HL-60/S4 (cell line): Measurements from ENCODE around the gene PRCC.
"Not testable (repeated sequence)": the region's sequence is repeated elsewhere in the genome, so short reads cannot be mapped to it uniquely, and the experiment has no call there.

ENCODE experiments used
- in situ Hi-C: fragments of 300-500 bp; cut with MboI; formaldehyde crosslinking; loops from 2 replicates; pipeline ENCODE4 v1.14.3; 2022; ENCODE audit warnings: low sequenced_read_pairs

Gene PRCC

DNA sequence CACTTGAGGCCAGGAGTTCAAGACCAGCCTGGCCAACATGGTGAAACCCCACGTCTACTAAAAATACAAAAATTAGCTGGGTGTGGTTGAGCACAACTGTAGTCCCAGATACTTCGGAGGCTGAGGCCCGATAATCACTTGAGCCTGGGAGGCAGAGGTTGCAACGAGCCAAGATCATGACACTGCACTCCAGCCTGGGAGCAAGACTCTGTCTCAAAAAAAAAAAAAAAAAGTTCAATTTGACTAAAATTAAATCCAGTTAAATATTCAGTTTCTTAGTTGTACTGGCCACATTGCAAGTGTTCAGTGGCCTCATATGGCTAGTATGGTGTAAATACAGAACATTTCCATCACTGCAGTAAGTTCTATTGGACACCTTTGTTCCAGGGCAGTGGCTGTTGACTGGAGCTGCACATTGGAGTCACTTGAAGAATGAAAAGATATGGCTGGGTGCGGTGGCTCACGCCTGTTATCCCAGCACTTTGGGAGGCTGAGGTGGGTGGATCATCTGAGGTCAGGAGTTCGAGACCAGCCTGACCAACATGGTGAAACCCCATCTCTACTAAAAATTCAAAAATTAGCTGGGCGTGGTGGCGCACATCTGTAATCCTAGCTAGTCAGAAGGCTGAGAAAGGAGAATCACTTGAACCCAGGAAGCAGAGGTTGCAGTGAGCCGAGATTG is 9.6 kb upstream of the PRCC start:
- in situ Hi-C loops = not testable (repeated sequence)

DNA sequence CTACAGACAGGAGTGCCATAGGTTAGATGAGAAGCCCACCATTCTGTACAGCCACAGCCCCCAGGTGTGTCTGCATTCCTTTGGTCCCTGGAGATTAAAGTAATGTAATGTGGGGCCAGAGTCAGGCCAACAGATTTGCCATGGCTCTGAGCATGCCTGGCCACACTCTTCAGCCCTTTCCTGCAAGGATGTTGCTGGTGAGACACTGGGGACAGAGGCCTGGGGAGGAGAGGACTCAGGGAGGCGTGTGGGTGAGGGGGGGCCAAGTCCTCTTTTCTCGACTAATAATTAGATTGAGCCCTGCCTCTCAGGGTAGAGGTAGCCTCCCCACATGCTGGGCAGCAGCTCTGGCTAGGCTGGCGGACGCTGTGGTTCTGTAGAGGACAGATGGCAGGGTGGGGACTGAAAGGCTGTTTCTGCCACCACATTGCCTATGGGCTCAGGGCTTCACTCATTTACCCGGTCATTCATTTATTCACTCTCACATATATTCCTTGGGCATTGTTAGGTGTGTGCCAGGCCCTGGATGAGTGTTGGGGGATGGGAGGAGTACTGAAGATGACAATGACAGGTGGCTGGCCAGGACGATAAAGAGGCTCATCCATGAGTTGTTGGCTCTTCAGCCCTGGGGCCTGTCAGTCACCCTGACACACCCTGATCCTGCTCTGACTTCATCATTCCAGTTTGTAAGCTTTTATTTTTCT is 7.1 kb upstream of the PRCC start:
- in situ Hi-C loops = no loop called here

DNA sequence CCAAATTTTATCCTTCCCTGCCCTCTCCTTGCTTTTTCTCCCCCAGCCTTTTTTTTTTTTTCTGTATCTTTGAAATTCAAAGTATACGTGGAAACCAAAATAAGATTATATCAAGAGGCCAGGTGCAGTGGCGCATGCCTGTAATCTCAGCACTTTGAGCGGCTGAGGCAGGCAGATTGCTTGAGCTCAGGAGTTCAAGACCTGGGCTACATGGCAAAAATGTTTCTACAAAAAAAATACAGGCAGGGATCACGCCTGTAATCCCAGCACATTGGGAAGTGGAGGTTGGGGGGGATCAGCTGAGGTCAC is 6.6 kb upstream of the PRCC start:
- in situ Hi-C loops = no loop called here

DNA sequence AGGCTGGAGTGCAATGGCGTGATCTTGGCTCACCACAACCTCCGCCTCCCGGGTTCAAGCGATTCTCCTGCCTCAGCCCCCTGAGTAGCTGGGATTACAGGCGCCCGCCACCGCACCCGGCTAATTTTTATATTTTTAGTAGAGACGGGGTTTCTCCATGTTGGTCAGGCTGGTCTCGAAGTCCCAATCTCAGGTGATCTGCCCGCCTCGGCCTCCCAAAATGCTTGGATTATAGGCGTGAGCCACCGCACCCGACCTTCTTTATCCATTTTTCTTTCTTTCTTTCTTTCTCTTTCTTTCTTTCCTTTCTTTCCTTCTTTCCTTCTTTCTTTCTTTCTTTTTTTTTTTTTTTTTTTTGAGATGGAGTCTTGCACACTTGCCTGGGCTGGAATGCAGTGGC is 2.2 kb upstream of the PRCC start:
- in situ Hi-C loops = not testable (repeated sequence)

DNA sequence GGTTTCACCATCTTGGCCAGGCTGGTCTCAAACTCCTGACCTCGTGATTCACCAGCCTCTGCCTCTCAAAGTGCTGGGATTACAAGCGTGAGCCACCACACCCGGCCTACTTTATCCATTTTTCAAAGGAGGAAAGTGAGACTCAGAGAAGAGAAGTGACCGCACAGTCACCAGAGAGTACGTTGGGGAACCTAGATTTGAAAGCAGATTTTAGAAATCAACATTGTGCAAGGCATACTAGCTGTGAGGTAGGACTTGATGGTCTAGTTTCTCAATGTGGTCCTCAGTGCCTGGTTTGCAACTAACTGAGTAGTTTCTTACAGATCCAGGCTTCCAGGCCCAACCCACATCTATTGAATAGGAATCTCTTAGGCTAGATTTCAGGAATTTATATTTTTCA is 1.7 kb upstream of the PRCC start:
- in situ Hi-C loops = no loop called here

DNA sequence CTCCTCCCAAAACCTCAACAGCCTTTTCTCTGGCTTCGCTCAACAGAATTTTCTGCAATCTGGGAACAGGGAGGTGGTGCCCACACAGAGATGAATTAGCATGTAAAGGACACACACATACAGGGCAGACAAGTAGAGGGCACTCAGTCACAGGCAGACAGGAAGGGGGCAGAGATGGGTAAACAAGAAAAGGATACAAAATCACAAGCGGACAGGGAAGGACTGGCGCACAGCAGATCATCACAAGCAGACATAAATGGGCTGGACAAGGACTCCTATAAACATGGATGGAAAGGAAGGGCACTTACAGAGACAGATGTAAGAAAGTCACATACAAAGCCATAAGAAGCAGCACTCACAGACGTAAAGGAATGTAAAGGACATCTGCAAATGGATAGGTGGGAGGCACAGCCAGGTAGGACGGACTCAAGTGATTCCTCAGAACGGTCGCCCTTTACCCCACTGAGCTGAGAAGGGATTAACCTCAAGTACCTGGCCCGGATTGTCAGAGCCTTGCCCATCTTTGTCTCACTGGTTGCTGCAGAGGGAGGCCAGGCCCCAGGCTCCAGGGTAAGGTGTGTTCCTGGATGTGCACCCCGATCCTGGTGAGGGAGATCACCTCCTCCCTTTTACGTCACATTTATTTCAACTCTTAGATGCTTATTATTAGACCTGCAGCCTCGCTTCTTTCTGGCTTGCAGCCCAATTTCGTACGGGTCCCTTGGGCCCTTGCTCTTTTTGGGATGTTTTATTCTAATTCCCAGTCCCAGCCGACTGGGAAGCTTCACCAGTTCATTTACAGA is 836 bp upstream of the PRCC start:
- in situ Hi-C loops = no loop called here

DNA sequence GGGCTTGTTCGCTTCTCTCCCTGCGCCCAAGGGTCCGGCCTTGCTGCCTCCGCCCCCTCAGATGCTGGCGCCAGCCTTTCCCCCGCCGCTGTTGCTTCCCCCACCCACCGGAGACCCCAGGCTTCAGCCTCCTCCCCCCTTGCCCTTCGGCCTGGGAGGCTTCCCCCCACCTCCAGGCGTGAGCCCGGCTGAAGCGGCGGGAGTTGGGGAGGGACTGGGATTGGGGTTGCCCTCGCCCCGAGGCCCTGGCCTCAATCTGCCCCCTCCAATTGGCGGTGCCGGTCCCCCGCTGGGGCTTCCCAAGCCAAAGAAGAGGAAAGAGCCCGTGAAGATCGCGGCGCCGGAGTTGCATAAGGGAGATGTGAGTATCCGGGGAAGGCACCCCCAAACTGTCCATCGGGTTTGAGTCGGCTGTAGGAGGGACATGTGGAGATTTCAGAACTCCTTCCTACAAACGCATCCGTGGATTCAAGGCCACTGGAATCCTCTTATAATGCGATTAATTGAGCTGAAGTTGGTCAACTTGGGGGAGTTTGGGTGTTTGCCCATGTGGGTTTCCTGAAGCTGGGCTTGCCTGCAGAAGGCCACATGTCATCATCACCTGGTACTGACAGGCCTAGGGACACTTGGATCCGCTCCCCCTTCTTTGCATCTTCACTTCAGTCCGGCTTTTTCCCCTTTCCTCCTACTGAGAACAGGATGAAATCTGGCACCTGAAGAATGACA is 707 bp downstream of the PRCC start:
- in situ Hi-C loops = no loop called here

DNA sequence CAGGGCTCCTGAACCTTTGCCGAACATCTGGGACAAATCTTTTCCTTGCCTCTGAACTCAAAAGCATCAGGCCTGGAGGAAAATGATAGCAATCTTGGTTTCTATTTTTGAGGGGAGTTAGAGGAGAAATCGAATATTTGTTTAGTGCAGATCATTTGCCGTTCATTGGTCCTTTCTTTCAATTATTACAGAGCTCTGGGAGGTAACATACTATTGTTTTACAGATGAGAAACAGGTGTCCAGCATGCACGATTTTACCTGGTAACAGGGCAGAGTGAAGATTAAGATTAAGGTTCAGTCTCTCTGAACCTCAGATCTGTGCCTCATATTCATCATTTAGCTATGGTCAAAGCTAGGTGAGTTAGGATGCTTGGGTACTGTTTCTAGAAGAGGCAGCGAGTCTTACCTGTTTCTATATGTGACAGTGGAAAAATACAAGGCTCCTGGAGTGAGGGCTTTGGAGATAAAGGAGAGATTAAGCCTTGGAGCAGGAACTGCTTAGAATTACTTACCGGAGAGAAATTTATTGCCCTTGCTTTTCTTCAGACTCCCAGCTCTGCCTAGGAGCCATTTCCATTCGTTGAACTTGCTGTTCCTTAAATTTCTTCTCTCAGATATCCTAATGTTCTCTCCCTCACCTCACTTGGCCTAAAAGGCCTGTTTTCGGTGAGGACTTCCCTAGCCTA is 1.4 kb downstream of the PRCC start:
- in situ Hi-C loops = no loop called here

DNA sequence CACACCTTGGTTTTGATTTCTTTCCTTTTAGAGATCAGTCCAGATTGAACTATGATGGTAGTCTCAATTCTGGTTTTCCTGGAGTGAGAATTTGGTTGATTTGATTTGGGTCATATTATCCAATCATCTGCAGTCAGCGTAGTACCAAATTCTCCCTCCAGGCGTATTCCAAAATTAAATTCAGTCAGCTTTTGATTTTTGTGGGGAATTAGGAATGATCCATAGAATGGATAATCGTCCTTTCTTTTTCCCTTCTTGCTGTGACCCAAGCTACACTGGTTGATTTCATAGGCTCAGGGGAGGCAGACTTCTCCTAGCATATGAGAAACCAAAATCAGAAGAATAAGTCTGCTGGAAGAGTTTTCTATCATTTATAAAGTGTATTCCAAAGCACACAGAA is 4.9 kb downstream of the PRCC start:
- in situ Hi-C loops = no loop called here

DNA sequence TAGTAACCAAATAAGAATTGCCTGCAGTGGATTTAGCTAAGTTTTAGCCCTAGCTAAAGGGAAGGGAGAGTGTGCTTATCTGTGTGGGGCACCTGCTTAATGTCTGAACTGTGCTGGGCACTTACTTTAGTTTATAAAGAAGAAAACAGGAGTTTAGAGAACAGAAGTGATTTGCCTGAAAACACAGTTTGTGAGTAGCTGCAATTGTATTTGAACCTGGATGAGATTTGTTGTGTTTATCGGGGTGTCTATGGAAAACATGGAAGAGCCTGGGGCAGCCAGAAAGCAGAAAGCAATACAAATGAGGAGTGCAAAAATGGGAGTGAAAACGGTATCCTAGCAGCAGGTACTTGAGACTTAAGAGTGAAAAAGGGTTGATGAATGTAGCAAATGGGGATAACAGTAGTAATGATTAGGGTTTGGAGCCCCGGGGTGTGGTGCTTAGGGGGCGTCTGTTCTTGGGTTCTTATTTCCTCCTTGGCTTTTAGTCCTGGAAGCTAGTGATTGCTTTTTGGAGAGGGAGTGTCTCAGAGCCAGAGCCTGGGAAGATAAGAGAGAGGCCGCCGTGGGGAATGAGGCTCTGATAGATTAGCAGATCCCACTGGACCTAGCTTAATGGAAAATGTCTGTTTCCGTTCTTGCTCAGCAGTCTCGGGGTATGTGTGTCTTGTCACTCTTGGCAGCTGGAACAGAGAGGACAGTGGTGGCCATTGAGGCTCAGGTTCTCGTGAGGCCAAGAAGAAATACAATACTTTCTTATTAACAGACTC is 5.6 kb downstream of the PRCC start:
- in situ Hi-C loops = no loop called here

DNA sequence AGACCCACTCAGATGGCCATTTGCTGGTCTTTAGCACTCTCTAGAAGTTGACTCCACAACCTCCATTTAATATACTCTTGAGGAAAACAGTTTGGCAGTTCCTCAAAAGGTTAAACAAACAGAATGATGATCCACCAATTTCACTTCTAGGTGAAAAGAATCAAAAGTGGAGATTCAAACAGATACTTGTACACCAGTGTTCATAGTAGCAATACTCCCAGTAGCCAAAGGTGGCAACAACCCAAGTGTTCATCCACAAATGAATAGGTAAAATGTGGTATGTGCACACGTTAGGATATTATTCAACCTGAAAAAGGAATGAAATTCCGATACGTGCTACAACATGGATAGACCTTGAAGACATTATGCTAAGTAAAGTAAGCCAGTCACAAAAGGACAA is 6.3 kb downstream of the PRCC start:
- in situ Hi-C loops = no loop called here

DNA sequence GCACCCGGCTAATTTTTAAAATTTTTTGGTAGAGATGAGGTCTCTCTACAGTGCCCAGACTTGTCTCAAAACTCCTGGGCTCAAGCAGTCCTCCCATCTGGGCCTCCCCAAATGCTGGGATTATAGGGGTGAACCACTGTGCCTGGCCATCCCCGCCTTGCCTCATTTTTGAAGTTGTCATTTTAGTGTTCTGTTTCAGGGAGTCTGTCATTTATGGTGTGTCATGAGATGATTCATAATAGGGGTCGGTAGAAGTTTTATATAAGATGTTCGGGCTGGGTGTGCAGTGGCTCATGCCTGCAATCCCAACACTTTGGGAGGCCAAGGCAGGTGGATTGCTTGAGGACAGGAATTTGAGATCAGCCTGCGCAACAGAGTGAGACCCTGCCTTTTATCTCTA is 8.5 kb downstream of the PRCC start:
- in situ Hi-C loops = no loop called here

DNA sequence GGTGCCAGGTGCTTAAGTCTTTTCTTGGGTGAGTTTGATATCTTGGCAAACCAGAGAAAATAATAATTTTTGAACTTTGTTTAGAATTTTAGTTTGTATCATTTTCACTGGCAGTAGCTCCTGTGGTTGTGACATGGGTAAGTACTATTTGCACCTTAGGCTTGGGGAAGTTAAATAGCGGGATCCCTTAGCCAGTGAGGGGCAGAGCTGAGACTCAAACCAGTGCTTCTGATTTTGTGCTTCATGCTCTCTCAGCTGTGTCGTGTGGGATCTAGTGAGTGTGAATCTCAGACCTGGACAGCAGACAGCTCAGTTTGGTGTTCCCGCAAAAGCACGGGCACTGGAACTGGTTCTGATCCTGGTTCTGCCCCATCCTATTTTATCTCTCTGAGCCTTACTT is 9.6 kb downstream of the PRCC start:
- in situ Hi-C loops = no loop called here

DNA sequence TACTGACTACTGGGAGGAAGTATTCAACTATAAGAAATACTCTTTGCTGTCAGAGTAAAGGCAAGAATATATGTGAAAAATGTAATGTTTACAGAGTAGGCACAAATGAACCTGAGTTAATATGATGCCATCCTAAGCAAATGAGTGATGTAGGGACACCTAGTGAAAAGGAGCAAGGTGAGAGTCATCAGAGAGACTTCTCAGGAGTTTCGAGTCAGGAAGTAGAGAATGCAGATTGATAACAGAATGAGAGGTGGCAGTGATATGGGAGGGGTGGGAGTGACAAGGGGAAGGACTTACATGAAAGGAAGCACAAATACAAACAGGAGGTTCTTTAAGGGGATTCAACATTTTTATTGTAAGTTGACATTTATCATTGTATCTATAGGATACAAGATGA is 10.2 kb downstream of the PRCC start:
- in situ Hi-C loops = no loop called here

DNA sequence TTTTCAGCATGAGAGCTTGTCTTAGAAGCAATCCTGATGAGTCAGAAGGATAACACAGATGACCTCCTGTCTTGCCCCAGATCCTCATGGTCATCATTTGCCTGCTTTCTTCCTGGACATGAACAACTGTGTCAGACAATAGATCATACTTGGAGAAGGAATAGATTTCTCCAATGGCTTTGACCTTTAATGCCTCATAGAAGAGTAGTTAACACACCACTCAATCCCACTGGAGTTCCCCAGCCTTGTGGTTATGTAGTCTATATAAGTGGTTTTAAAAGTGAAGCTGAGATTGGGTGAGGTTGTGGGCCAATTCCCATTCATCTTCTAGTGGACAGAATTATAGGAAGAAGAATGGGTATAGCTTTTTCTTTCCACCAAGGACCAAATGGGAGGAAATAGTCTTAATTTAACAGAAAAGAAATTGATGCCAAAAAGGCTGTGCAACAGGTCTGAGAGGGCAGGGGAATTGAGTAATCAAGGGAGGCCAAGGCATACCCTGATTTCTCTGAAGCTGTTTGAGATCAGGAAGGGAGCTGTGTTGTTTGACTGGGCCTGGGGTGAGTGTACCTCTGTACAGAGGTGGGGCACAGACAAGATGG is 14.4 kb downstream of the PRCC start:
- in situ Hi-C loops = no loop called here

DNA sequence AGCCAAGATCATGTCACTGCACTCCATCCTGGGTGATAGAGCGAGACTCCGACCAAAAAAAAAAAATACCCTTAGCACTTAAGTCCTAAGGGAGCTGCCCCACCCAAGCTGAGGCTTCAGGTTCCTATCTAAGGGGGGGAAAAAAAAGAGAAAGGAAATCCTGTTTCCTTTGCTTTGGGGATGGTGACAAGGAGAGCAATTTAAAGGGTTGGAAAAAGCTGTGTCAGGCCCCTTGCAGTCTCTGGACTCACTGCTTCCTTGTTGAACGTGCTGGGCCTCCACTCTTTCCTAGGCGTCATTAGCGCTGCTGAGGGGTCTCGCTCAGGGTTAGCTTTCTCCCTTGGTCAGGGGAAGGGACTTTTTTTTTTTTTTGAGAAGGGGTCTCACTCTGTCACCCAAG is 18.1 kb downstream of the PRCC start:
- in situ Hi-C loops = no loop called here

DNA sequence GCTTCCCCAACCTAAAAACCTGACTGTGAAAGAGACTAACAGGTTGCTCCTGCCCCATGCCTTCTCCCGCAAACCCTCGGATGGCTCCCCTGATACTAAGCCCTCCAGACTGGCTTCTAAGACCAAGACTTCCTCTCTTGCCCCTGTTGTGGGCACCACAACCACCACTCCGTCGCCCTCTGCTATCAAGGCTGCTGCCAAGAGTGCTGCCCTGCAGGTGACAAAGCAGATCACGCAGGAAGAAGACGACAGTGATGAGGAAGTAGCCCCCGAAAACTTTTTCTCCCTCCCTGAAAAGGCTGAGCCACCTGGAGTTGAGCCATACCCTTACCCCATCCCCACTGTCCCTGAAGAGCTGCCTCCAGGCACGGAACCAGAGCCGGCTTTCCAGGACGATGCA is 19.3 kb downstream of the PRCC start:
- in situ Hi-C loops = no loop called here

DNA sequence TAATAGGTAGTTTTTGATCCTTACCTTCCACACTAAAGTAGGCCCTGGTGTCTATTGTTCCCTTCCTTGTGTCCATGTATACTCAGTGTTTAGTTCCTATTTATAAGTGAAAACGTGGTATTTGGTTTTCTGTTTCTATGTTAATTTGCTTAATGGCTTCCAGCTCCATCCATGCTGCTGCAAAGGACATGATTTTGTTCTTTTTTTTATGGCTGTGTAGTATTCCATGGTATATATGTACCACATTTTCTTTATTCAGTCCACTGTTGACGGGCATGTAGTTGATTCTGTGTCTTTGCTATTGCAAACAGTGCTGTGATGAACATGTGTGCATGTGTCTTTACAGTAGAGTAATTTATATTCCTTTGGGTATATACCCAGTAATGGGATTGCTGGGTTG is 20.8 kb downstream of the PRCC start:
- in situ Hi-C loops = no loop called here

DNA sequence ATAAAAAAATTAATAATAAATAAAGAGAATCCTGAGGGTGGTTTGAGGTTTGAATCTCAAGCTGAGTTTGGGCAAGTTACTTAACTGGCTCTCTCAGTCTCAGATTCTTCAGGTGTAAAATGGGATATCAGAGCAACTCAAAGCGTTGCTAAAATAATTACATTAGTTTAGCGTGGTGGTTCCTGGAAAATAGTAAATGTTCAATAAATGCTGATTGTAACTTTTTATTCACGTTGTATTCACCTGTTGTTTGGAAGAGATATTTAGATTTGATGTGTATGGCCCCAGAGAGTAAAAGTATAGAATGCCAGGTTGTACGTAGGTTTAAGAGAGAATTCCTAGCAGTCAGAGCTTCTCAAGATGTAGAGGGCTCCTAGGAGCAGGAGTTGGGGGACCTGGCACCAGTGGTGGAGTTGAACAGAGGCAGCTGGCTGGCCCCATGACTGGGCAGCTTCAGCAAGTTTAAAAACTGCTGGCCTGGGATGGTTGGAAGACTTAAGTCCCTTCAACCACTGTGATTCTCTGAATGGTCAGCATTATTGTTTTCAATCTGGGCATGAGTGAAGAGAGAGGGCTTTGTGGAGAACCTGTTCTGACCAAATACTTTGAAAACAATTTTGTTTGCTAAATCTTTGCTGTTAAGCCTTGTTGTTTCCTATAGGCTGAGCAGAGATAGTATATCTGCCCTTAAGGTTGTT is 22.4 kb downstream of the PRCC start:
- in situ Hi-C loops = no loop called here
